Medulla oblongata (tissue), 1 donor: Measurements from ENCODE around the gene CCDC110.
A peak's percentile ranks its signal among the peaks of the same experiment; 100 is the strongest.

Experiments used
- DNase-seq: peaks from one replicate; pipeline ENCODE4 v3.0.0-alpha.2; 2015; ENCODE audit errors: extremely low spot score

Gene CCDC110

DNA sequence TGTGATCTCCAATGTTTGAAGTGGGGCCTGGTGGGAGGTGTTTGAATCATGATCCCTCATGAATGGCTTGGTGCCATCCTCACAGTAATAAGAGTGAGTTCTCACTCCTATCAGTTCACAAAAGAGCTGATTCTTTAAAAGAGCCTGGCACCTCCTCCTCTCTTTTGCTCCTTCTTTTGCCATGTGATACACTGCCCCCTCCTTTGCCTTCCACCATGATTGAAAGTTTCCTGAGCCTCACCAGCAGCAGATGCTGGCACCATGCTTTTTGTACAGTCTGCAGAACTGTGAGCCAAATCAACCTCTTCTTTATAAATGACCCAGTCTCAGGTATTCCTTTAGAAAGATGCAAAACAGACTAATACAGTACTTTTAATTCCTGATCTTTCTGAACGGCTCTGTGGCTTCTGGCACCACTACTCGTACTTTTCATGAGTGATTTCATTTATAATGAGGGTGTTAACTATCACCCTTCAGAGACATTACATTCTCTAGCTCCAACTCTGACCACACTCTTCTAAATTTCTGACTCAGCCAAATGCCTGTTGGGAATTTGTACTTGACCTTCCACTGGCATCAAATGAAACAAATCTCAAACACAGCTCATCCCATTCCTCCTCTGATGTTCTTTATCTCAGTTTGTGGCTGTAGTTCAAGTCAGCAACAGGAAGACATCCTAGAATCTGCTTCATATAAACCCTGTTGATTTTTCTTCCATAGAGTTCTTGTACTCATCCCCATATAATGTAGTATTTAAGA is 50.0 kb downstream of the CCDC110 start:
- no peak for DNase-seq

DNA sequence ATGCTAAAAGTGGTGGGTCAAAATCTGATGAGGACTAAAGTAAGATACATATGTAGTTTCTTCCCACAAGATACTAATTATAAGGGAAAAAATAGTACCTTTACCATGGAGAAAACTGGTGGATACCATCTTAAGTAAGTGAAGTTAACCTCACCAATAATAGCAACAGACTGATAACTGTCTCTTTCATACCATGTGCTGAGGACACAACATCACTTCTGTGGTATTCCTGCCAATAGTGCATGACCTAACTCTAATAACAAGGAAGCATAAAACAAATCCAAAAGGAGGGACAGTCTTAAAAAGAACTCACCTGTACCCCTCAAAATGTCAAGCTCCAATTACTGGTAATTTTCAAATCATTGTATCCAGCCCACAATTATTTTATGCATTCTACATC is 54.6 kb downstream of the CCDC110 start:
- DNase-seq: no peak

DNA sequence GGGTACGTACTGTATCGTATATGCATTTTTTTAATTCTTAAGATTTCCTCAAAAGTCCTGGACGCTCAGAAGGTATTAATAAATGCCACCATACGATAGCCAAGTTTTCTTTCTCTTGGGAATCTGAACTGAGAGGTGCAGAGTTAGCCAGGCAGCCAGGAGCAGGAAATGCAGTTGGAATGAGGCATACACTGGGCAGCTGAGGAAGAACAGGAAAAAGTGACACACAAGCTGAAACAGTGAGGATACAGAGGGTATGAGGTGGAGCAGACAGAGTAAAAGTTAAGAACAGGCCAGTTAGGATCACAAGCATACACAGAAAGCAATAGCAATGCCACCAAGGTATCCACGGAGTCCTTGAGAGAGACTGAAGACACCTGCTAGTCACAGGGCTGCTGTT is 59.1 kb downstream of the CCDC110 start:
- no peak for DNase-seq

DNA sequence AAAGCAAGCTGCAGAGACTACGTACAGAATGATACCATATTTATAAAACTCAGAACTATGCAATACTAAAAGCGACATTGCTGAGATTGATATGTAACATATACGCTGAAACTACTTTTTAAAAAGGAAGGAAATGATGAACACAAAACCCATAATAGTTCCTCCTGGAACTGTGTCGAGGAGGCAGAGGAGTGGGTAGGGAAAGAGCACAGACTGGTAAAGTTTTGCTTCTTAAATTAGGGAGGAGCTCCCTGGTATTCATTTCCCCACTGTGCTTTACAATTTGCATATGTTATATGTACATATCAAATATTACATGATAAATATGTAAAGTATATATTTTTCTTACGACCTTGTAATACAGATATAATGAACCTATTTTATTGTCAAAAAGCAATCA is 59.7 kb downstream of the CCDC110 start:
- no peak for DNase-seq

DNA sequence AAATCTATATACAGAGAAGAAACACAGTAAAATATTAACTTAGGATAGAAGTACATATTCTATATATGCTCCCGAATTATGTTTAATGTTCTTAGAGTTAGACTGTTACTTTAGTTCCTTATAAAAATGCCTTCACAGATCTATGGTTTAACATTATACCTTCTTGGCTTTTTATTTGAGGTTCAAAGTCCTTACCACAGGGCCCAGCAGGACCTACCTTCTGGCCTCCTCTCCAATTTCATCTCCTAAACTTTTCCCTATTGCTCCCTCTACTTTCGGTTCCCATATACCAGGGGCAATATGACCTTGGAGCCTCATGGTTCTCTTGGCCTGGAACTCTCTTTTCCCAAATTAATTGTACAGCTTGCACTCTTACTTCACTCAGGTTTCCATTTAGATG is 63.1 kb downstream of the CCDC110 start:
- DNase-seq: no peak

DNA sequence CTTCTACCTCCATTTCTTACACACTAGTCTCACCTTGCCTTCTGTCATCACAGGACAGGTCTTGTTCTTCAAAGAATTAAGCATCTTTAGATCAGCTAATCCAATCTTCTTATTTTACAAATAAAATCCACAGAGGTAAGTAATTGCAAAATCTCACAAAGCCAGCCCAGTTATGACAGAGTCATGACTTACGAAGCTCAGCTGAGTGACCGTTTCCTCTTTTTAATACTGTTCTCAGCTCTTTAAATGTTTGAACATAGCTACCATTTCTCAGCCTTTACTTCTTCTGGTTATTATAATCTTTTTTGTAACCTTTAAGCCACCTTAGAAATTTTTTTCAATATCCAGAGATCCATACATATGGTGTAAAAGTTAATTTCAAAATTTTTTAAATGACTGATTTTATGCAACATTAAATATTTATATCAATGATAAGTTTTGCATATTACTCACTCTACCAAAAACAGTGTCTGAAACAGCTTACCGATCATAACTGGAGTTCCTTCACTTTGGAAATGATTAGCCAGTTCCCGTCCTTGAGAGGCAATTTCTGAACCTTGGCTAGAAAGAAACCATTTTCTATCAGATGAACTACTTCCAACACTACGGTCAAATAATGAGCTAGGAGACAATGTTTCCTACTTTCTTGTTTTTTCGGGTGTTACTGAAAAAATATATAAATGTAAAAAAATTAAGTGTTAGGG is 66.1 kb downstream of the CCDC110 start:
- DNase-seq: no peak

DNA sequence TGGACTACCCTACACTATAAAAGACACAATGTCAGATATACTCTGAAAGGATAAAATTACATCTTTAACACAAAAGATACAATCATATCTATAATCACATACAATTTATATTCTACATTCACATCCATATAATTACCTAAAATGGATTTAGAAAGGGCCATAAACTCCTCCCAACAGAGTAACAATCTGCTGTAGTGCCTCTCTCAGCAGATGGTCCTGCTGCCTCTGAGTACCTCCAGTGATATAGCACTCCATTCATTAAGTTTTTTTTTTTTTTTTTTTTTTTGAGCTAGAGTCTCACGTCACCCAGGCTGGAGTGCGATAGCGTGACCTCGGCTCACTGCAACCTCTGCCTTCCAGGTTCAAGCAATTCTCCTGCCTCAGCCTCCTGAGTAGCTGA is 67.5 kb downstream of the CCDC110 start:
- no peak for DNase-seq

DNA sequence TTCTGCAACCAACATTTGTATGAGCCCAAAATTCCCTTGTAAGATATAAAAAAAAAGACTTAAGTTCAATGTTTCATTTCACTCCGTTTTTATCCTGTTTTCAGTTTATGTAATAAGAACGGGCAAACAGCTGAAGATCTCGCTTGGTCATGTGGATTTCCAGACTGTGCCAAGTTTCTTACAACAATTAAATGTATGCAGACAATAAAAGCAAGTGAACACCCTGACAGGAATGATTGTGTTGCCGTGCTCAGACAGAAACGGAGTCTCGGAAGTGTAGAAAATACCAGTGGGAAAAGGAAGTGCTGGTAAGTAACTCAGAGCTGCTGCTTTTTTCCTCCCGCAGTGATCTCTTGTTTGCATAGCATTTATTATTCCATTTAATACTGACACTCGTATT is 72.1 kb downstream of the CCDC110 start:
- peak; percentile 43 for DNase-seq

DNA sequence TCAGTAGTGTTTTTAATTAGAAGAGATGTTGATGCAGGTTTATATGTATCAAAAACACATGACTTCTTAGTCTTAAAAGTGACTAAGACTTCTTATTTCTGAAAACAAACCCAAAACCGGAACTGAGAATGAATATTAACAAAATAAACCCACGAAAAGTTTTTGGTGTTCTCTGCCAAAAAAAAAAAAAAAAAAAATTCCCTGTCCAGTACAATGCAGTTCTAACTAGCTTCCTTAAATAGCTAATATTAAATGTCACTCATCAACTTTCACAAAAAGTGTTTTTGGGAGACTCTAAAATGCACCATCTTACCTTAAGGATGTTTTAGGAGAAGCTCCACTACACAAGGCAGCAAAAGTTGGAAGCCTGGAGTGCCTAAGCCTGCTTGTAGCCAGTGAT is 72.9 kb downstream of the CCDC110 start:
- peak; percentile 27 for DNase-seq

DNA sequence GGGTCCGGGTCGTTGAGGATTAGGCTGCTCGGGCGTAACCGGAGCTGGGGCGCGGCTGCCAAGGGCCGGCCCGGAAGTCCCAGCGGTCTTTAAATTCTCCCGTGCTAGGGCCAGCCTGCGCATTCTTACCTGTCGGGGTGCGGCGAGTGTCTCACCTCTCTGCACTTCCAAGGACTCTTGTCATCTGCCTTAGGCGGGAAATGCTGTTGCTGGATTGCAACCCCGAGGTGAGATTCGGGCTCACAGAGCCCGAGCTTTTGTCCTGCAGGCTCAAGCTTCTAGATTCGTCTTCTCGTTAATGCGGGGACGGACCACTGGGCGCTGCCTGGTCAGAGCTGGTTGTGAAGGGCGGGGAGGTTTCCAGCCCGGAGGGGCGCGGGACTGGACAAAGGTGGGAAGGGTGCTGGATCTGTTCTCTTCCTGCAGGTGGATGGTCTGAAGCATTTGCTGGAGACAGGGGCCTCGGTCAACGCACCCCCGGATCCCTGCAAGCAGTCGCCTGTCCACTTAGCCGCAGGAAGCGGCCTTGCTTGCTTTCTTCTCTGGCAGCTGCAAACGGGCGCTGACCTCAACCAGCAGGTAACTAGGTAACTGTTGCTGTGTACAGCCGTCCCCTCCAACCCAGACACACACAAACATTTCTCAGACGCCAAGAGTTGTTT is 74.7 kb downstream of the CCDC110 start, which contains the start of gene ANKRD37:
Gene ANKRD37 (plus strand): TSS at position 118 of the 662 bp plus-strand sequence. CDS start 83 bp downstream, at position 201.
- DNase-seq: peak; percentile 47

DNA sequence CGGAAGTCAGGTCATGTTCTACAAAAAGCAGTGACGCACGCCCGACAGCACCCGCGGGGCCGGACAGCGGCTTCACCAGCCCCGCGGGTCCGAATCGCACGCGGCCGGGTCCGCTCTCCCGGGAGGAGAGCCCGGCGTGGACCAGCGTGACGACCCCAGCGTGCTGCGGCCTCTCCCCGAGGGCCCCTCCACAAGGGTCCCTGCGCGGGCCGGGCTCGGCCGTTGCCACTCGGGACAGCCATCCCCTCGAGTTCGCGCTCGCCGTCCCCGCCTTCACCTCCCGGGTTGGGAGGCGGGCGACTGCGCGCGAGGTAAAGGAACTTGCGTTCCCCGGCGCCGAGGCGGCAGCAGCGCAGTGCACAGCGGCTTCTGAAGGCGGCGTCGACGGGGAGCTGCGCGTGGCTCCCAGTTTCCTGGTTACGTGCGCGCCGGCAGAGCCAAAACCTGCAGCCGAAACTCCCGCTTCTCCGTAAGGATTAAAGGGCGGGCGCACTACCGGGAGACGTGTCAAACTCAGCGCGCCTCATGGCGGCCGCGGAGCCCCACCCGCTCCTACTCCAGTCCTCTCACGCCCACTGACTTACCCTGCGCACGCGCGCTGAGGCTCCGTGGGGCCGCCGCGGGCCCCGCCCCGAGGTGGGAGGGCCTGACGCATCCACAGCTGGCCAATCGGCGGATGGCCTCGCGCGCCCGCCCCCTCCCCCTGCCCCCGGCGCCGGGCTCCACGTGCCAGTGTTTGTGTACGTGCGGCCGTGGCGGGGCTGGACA is 75.4 kb downstream of the CCDC110 start:
- DNase-seq: peak; percentile 99

DNA sequence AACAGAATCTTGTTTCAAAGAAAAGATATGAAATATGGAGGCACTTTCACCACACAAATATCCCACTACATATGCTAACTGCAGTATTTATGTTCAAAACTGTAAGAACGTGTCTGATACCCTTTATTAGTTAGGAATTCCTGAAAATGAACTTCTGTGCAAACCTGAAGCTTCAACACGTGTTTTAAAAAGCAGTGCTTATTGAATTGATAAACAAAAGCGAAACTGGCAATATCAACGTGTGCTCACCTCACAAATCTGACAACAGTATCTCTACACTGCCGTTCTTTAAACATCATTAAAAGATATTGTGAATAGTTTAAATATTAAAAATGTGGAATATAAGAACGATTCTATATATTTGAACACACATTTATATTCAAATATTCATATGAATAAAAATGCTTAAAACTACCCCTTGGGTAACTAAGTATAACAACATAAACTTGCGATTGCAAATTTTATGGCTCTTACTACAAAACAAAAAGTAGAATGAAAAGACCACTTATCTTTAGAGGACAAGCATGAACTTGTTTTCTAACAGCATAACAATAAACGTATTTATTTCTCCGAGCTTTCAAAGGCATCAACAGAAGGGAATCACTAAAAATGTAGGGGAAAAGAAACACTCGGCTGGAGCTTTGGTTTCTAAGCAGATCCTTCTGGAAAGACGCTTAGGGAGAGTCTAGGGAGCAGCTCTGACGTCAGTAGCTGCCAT is 76.1 kb downstream of the CCDC110 start, which contains the start of gene LRP2BP:
Gene LRP2BP (minus strand): TSS at position 687 of the 718 bp plus-strand sequence. CDS start 17,738 bp downstream, outside the sequence.
- peak; percentile 98 for DNase-seq
